GM19035 (cell line): ENCODE results near the gene TRMT11.

Experiments used
- ATAC-seq: cut with Tn5 transposase; IDR thresholded peaks from one replicate; pipeline ENCODE4 v1.9.1; 2021; ENCODE audit not compliant: unreplicated experiment

TRMT11 gene

DNA sequence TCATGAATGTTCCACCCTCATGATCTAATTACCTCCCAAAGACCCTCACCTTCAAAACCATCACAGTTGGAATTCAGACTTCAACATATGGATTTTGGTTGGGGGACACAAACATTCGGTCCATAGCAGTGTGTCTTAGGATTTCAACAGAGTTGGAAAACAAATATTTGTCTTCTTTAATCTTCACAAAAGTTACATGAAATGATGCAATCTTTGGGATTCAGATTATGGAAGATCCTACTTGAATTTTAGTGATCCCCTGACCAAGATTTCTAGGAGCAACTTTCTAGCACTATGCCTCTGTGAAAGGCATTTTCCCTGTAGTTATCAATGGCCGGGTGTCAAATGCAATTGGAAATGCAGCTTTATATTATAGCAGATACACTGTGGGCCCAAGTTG is 86.5 kb downstream of the TRMT11 start:
- ATAC-seq: no peak

DNA sequence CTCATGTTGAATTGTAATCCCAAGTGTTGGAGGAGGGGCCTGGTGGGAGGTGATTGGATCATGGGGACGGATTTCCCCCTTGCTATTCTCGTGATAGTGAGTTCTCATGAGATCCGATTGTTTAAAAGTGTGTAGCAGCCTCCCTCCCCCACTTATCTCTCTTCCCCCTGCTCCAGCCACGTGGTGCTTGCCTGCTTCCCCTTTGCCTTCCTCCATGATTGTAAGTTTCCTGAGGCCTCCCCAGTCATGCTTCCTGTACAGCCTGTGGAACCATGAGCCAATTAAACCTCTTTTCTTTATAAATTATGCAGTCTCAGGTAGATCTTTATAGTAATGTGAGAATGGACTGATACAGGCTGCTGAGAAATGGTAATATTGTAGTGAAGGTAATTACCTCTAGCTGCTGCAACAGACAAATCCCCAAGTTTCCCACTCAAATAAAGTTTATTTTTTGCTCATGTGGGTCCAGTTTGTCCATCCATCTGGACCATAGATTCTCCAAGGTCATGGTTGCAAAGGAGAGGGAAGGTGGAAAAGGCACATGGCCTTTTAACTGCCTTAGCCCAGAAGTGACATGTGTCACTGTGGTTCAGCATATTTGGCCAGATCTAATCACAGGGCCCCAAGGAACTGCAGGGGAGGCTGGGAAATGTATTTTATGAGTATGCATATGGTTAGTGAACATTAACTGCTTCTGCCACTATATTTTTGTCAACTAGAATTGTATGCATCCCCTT is 89.2 kb downstream of the TRMT11 start:
- no peak for ATAC-seq

DNA sequence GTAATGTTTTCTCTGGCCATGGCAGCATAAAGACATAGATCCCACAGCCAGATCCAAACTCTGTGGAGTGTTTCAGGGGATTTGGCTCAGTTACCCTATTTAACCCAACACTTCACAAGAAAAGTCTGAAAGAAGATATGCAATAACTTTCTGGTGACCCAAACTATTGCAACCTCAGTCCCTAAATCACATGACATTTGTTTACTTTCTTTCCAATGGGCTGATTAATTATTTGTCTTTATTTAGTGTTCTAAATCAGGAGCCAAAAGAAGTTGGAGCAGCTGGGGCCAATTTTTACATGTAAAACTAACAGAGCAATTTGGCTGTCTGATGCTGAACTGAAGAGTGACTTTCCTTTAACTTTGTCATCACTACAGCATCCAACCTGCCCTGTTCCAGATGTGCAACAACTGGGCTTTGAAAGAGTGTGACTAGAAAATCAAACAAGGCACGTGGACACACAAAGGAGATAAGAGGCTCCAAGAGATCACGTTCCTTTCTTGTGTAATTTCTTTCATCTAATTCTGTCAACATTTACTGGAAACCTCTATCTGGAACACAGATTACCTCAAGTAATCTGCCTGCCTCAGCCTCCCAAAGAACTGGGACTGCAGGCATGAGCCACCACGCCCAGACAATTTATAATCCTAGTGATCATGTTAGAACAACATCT is 90.8 kb downstream of the TRMT11 start:
- ATAC-seq: no peak

DNA sequence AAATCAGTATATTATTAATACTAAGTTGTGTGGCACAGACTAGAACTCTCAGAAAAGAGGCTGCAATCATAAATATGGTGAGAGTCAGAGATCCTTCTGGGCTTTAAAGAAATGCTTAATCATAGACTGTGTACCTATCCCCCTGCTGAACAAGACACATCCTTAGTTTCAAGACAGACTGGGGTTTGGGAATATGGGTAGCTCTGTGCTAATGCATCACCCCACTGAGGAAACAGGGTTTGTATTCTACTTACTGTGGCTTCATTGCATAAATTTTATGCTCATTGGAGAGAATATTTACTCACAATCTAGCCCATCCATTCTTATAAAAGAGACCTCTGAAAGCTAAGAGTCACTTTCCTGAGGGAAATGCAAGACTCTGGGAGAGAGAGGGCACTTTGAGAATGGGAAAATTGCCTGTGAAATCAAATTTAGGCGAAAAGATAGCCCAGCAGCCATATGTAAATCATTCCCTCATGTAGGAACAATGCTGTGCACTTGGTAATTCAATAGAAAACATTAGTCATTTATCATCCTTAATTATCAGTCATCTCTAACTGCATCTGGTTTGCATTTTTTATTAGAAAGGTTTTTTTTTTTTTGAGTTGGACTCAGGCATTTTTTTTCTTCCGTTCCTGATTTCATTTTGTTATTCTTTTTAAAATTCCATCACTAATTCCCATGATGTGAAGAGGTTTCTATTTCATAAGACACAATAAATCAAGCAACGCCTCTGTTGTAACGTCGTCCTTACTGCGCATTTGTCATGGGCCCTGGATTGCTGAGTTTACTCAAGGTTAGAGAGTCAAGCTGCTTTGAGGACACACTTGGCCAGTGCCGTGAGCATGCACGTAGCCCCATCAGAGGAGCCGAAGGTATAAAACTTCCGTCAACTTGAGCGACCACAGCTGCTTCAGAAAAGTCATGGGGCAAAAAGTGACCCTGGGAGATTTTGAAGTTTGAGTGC is 91.8 kb downstream of the TRMT11 start:
- no peak for ATAC-seq

DNA sequence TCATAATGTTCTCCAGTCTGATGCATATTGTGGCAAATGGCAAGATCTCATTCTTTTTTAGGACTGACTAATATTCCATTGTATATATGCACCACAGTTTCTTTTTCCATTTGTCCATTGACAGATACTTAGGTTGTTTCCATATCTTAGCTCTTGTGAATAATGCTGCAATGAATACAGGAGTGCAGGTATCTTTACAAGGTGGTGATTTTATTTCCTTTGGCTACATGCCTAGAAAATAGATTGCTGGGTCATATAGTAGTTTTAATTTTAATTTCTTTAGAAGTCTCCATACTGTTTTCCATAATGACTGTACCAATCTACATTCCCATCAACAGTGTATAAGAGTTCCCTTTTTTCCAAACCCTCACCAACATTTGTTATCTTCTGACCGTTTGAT is 97.5 kb downstream of the TRMT11 start:
- ATAC-seq: no peak

DNA sequence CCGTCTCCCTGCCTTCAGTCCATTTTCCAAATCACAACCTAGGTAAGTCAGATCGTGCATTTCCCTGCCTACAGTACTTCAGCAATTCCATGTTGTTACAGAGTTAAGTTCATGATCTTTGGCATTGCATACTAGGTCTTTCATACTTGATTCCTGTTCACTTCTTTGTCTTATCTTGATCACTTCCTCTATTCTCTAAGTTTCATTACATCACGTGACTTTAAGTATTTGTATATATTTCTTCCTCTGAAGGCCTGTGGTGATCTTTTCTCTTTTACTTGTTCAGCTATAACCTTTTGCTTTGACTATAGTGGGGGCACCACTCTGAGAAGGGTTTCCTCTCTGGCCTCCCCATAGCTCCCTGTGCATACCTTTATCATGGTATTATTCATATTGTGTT is 100.2 kb downstream of the TRMT11 start:
- no peak for ATAC-seq
